ENCODE results near the gene PLA2G2E. TPM values are rescaled to one million over a fixed set of nuclear protein-coding genes. Genes with fewer than 3 reads are reported as not detected.

The PLA2G2E gene
- total RNA-seq, 1 donor from 2014 or later = not detected

DNA sequence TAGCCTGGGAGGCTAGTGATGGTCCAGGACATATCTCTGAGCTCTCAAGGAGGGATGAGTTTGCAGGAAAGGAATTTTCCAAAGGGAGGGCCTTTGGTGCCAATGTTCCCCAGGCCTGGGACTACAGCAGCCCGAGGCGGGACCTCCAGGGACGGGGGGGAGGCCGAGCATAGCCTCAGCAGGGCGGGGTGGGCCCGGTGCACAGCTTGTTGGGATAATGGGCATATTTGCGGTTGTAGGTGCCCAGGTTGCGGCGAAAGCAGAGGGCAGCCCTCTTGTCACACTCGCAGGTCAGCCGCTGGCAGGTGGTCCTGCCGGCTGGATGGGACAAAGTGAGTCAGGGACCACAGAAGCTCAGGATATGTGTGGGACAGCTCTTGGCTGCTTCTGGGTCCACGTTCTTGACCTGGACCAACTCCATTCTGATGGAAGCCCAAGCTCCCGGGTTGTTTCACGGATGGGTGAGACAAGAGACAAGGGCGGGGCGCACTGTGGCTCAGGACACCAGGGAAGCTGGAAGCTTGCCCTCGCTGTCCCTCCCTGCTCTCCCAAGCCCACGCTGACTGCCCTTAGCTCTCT is 3.2 kb downstream of the PLA2G2E start:
- FAIRE-seq = no peak
- TF ChIP-seq, protein P1, sequence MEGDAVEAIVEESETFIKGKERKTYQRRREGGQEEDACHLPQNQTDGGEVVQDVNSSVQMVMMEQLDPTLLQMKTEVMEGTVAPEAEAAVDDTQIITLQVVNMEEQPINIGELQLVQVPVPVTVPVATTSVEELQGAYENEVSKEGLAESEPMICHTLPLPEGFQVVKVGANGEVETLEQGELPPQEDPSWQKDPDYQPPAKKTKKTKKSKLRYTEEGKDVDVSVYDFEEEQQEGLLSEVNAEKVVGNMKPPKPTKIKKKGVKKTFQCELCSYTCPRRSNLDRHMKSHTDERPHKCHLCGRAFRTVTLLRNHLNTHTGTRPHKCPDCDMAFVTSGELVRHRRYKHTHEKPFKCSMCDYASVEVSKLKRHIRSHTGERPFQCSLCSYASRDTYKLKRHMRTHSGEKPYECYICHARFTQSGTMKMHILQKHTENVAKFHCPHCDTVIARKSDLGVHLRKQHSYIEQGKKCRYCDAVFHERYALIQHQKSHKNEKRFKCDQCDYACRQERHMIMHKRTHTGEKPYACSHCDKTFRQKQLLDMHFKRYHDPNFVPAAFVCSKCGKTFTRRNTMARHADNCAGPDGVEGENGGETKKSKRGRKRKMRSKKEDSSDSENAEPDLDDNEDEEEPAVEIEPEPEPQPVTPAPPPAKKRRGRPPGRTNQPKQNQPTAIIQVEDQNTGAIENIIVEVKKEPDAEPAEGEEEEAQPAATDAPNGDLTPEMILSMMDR (IDR thresholded peaks at IDR 0.05; ENCODE audit: insufficient read depth, low read length, severe bottlenecking) = no peak

DNA sequence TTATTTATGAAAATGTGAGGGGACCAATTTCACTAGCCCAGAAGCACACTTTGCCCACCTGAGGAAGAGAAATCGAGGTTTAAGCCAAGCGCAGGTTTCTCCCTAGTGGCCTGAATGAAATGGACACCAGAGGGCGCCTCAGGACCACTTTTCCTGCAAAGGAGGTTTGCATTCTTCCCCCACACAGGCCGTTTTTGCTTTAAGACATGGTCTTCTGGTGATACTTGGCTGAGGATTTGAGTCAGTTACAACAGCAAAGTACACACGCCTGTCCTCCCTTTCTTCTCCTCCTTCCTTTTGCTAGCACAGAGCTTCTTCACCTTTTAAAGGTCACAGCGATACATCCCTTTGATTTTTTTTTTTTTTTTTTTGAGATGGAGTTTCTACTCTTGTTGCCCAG is 5.4 kb downstream of the PLA2G2E start:
- Histone ChIP-seq H3K36me3 (ENCODE audit: control insufficient read depth, insufficient read depth, low read length) (no peaks in the 10 kb centered on the region), H3K27me3 (ENCODE audit: control insufficient read depth, insufficient read depth, low read length) (peaks cover 5% of the 10 kb centered on the region), H3K4me3 (ENCODE audit: low read depth, low read length) (no peak overlapping the region)
- TF ChIP-seq, protein P1 (IDR thresholded peaks at IDR 0.05; ENCODE audit: insufficient read depth, low read length, severe bottlenecking) = peak; percentile 94
- FAIRE-seq (no peak), DNase-seq (ENCODE audit: low read depth) (peak; percentile 57)

More for the DNA sequence above, 3.2 kb downstream of the PLA2G2E start:
- DNase-seq (ENCODE audit: low read depth) = no peak
- Histone ChIP-seq H3K27me3 (ENCODE audit: control insufficient read depth, insufficient read depth, low read length) (peaks cover 5% of the 10 kb centered on the region), H3K4me3 (ENCODE audit: low read depth, low read length) (no peak overlapping the region), H3K36me3 (ENCODE audit: control insufficient read depth, insufficient read depth, low read length) (no peaks in the 10 kb centered on the region)

DNA sequence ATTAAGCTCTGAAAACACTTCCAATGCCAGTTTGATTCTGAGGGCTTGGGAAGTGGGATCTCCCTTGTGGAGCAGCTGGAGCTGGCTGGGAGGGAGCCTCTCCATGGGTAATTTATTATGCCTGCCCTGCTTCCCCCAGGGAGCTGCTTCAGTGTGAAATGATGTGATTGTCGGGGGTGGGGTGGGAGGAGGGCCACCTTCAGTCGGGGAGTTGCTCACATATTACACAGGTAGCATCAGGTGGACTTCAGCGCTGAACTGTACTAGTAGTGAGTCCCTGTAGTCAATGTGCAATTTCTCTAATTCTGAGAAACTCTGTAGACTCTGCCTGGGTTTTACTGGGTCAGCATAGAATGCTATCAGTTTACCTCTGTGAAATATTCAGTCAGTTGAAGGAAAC is 12.8 kb downstream of the PLA2G2E start:
- no peak for DNase-seq (ENCODE audit: low read depth)
- H3K27me3 ChIP-seq (ENCODE audit: control insufficient read depth, insufficient read depth, low read length) = no peaks in the 10 kb centered on the region
- no peak for FAIRE-seq
- TF ChIP-seq, protein P1 (IDR thresholded peaks at IDR 0.05; ENCODE audit: insufficient read depth, low read length, severe bottlenecking) = no peak
- peaks cover 8% of the 10 kb centered on the region for H3K36me3 ChIP-seq (ENCODE audit: control insufficient read depth, insufficient read depth, low read length)
- H3K4me3 ChIP-seq (ENCODE audit: low read depth, low read length) = no peak overlapping the region

DNA sequence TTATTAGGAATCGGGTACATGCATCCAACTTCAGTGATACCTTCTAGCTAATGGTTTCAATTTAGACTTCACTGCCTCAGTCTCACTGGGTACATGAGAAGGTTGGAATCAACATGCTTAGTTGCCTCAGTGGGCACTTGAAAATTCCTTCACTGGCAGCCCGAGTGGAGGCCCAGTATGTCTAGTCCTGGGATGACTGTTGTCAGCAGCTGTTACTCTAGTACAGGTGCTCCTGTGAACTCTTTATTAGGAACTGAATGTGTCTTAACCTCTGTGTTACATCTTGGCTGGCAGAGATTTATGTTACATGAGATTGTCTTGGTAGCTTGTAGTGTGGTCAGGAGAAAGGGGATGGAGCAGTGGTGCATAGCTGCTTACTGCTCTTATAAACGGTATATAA is 13.4 kb downstream of the PLA2G2E start:
- H3K36me3 ChIP-seq (ENCODE audit: control insufficient read depth, insufficient read depth, low read length) = peaks cover 8% of the 10 kb centered on the region
- no peak for FAIRE-seq
- no peak overlapping the region for H3K4me3 ChIP-seq (ENCODE audit: low read depth, low read length)
- H3K27me3 ChIP-seq (ENCODE audit: control insufficient read depth, insufficient read depth, low read length) = no peaks in the 10 kb centered on the region
- no peak for DNase-seq (ENCODE audit: low read depth)
- TF ChIP-seq, protein P1 (IDR thresholded peaks at IDR 0.05; ENCODE audit: insufficient read depth, low read length, severe bottlenecking) = no peak

DNA sequence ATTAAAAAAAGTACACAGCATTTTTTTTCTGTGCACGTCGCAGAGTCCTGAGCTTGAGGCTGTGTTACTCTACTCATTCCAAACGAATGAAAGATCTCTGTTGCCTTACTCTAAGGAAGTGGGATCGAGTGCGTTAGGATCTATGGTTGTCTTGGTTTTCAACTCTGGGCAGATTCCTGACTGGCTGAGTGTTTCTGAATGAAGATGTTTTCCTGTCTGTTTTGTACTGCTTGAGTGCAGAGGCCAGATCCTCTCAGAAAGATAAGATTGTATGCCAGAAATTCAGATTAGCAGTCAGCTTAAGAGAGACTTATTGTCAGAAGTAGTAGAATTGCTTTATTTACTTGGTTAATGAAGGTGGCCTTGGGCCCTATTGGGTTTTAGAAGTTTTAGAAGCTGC is 14.0 kb downstream of the PLA2G2E start:
- DNase-seq (ENCODE audit: low read depth) = no peak
- peaks cover 8% of the 10 kb centered on the region for H3K36me3 ChIP-seq (ENCODE audit: control insufficient read depth, insufficient read depth, low read length)
- TF ChIP-seq, protein P1 (IDR thresholded peaks at IDR 0.05; ENCODE audit: insufficient read depth, low read length, severe bottlenecking) = no peak
- no peaks in the 10 kb centered on the region for H3K27me3 ChIP-seq (ENCODE audit: control insufficient read depth, insufficient read depth, low read length)
- FAIRE-seq = no peak
- no peak overlapping the region for H3K4me3 ChIP-seq (ENCODE audit: low read depth, low read length)

DNA sequence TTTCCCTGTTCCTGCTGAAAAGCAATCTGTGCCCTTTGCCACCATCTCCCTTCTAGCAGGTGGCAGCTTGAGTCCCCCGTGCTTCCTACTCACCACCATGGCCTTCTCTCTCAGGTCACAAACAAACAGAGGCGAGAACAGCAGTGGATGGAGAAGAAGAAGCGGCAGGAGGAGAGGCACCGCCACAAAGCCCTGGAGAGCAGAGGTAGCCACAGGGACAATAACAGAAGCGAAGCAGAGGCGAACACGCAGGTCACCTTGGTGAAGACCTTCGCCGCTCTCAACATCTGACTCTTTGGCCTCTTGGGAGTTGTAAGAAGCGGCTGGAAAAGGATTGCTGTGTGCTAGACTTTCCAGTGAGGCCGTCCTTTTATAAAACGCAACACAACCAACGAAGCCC is 16.0 kb downstream of the PLA2G2E start:
- peak; percentile 23 for FAIRE-seq
- H3K36me3 ChIP-seq (ENCODE audit: control insufficient read depth, insufficient read depth, low read length) = peaks cover 8% of the 10 kb centered on the region

More for the DNA sequence above, 16.0 kb downstream of the PLA2G2E start:
- TF ChIP-seq, protein P1 (IDR thresholded peaks at IDR 0.05; ENCODE audit: insufficient read depth, low read length, severe bottlenecking) = no peak
- no peak for DNase-seq (ENCODE audit: low read depth)
- Histone ChIP-seq H3K4me3 (ENCODE audit: low read depth, low read length) (no peak overlapping the region), H3K27me3 (ENCODE audit: control insufficient read depth, insufficient read depth, low read length) (no peaks in the 10 kb centered on the region)
